ENCODE measurements around the gene ZNF423. TPM values are rescaled to one million over a fixed set of nuclear protein-coding genes. Genes with fewer than 3 reads are reported as not detected.

ZNF423 gene
- total RNA-seq, 1 donor from 2014 or later = 10.6 TPM

DNA sequence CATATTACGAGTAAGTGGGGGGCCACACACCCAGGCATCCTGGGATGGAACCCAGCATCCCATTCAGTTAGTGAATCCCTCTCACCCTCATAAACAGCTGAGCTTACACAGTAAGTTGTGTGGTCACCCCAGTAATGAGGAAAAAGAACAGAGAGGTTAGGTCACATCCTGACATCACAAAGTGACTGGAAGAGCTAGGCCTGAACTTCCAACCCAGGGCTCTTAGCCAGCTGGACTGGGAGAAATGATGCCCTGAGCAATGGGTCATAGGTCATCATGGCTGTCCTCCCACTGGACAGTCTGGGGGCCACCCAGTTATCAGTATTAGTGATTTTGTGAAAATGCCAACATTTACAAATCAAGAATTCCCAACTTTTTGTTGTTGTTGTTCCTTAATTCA lies 205.3 kb downstream of the ZNF423 start:
- Histone ChIP-seq H2AFZ (ENCODE audit: low read depth, low read length) (no peak overlapping the region), H3K9ac (ENCODE audit: low read length) (no peak overlapping the region), H3K27ac (ENCODE audit: low read depth, low read length) (no peak overlapping the region), H3K4me1 (ENCODE audit: insufficient read depth, low read length) (peaks cover 21% of the 10 kb centered on the region), H3K4me2 (ENCODE audit: low read length) (no peak overlapping the region), H3K36me3 (ENCODE audit: insufficient read depth, low read length) (no peaks in the 10 kb centered on the region), H3K79me2 (ENCODE audit: insufficient read depth, low read length) (no peaks in the 10 kb centered on the region), H3K9me3 (ENCODE audit: insufficient read depth, low read depth, low read length) (peaks cover 4% of the 10 kb centered on the region), H4K20me1 (ENCODE audit: insufficient read depth, low read length) (no peaks in the 10 kb centered on the region), H3K4me3 (ENCODE audit: insufficient read depth, low read depth, low read length) (no peak overlapping the region), H3K27me3 (ENCODE audit: insufficient read depth, low read length) (no peaks in the 10 kb centered on the region)
- Mint-ChIP-seq H3K36me3 (ENCODE audit: low read depth, unreplicated experiment) (peaks cover 8% of the 10 kb centered on the region), H3K4me1 (ENCODE audit: low read depth, unreplicated experiment) (peaks cover 5% of the 10 kb centered on the region), H3K27ac (ENCODE audit: unreplicated experiment) (no peak overlapping the region), H3K27me3 (ENCODE audit: low read depth, unreplicated experiment) (peaks cover 3% of the 10 kb centered on the region), H3K9me3 (ENCODE audit: unreplicated experiment) (peaks cover 24% of the 10 kb centered on the region), H3K4me3 (ENCODE audit: unreplicated experiment) (no peak overlapping the region)
- DNase-seq (ENCODE audit: low read depth) (no peak), FAIRE-seq (no peak)
- TF ChIP-seq, protein P1, sequence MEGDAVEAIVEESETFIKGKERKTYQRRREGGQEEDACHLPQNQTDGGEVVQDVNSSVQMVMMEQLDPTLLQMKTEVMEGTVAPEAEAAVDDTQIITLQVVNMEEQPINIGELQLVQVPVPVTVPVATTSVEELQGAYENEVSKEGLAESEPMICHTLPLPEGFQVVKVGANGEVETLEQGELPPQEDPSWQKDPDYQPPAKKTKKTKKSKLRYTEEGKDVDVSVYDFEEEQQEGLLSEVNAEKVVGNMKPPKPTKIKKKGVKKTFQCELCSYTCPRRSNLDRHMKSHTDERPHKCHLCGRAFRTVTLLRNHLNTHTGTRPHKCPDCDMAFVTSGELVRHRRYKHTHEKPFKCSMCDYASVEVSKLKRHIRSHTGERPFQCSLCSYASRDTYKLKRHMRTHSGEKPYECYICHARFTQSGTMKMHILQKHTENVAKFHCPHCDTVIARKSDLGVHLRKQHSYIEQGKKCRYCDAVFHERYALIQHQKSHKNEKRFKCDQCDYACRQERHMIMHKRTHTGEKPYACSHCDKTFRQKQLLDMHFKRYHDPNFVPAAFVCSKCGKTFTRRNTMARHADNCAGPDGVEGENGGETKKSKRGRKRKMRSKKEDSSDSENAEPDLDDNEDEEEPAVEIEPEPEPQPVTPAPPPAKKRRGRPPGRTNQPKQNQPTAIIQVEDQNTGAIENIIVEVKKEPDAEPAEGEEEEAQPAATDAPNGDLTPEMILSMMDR (IDR thresholded peaks at IDR 0.05; ENCODE audit: insufficient read depth, low read depth, low read length) = no peak
- TF ChIP-seq EZH2 (IDR thresholded peaks at IDR 0.05; ENCODE audit: insufficient read depth, low read length) = no peak

- Histone ChIP-seq H3K9ac (ENCODE audit: low read length) (peak overlapping the region; percentile 41), H3K36me3 (ENCODE audit: insufficient read depth, low read length) (no peaks in the 10 kb centered on the region), H3K4me1 (ENCODE audit: insufficient read depth, low read length) (peaks cover 27% of the 10 kb centered on the region), H3K4me3 (ENCODE audit: insufficient read depth, low read depth, low read length) (no peak overlapping the region), H3K4me2 (ENCODE audit: low read length) (peak overlapping the region; percentile 66), H3K9me3 (ENCODE audit: insufficient read depth, low read depth, low read length) (peaks cover 4% of the 10 kb centered on the region), H4K20me1 (ENCODE audit: insufficient read depth, low read length) (no peaks in the 10 kb centered on the region), H3K27ac (ENCODE audit: low read depth, low read length) (peak overlapping the region; percentile 69), H3K79me2 (ENCODE audit: insufficient read depth, low read length) (no peaks in the 10 kb centered on the region), H2AFZ (ENCODE audit: low read depth, low read length) (no peak overlapping the region), H3K27me3 (ENCODE audit: insufficient read depth, low read length) (no peaks in the 10 kb centered on the region)
- Mint-ChIP-seq H3K27ac (ENCODE audit: unreplicated experiment) (no peak overlapping the region), H3K27me3 (ENCODE audit: low read depth, unreplicated experiment) (peaks cover 3% of the 10 kb centered on the region), H3K4me3 (ENCODE audit: unreplicated experiment) (no peak overlapping the region), H3K4me1 (ENCODE audit: low read depth, unreplicated experiment) (peaks cover 6% of the 10 kb centered on the region), H3K36me3 (ENCODE audit: low read depth, unreplicated experiment) (peaks cover 8% of the 10 kb centered on the region), H3K9me3 (ENCODE audit: unreplicated experiment) (peaks cover 24% of the 10 kb centered on the region)
- DNase-seq (ENCODE audit: low read depth) = peak; percentile 81
- no peak for TF ChIP-seq EZH2 (IDR thresholded peaks at IDR 0.05; ENCODE audit: insufficient read depth, low read length)
- TF ChIP-seq, protein P1 (IDR thresholded peaks at IDR 0.05; ENCODE audit: insufficient read depth, low read depth, low read length) = no peak
- peak; percentile 32 for FAIRE-seq
Observed at GRCh38 chr16:49649013-49649765, 206.7 kb downstream of the ZNF423 start.

- Mint-ChIP-seq H3K27ac (ENCODE audit: unreplicated experiment) (no peak overlapping the region), H3K4me3 (ENCODE audit: unreplicated experiment) (no peak overlapping the region), H3K36me3 (ENCODE audit: low read depth, unreplicated experiment) (peaks cover 8% of the 10 kb centered on the region), H3K9me3 (ENCODE audit: unreplicated experiment) (peaks cover 24% of the 10 kb centered on the region), H3K27me3 (ENCODE audit: low read depth, unreplicated experiment) (no peaks in the 10 kb centered on the region), H3K4me1 (ENCODE audit: low read depth, unreplicated experiment) (peaks cover 17% of the 10 kb centered on the region)
- no peak overlapping the region for H3K4me3 ChIP-seq (ENCODE audit: insufficient read depth, low read depth, low read length)
- no peak for FAIRE-seq
- H3K36me3 ChIP-seq (ENCODE audit: insufficient read depth, low read length) = no peaks in the 10 kb centered on the region
- H3K9ac ChIP-seq (ENCODE audit: low read length) = no peak overlapping the region
- H3K4me1 ChIP-seq (ENCODE audit: insufficient read depth, low read length) = peaks cover 34% of the 10 kb centered on the region
- no peak overlapping the region for H3K27ac ChIP-seq (ENCODE audit: low read depth, low read length)
- H3K9me3 ChIP-seq (ENCODE audit: insufficient read depth, low read depth, low read length) = peaks cover 4% of the 10 kb centered on the region
- no peak overlapping the region for H2AFZ ChIP-seq (ENCODE audit: low read depth, low read length)
- DNase-seq (ENCODE audit: low read depth) = no peak
- no peaks in the 10 kb centered on the region for H3K79me2 ChIP-seq (ENCODE audit: insufficient read depth, low read length)
- no peak overlapping the region for H3K4me2 ChIP-seq (ENCODE audit: low read length)
- no peaks in the 10 kb centered on the region for H3K27me3 ChIP-seq (ENCODE audit: insufficient read depth, low read length)
- no peaks in the 10 kb centered on the region for H4K20me1 ChIP-seq (ENCODE audit: insufficient read depth, low read length)
- no peak for TF ChIP-seq EZH2 (IDR thresholded peaks at IDR 0.05; ENCODE audit: insufficient read depth, low read length)
- TF ChIP-seq, protein P1 (IDR thresholded peaks at IDR 0.05; ENCODE audit: insufficient read depth, low read depth, low read length) = no peak
Observed at GRCh38 chr16:49647673-49648072, 208.2 kb downstream of the ZNF423 start.

All from astrocyte (in vitro differentiated cells and primary cell).